GM12864 (cell line): Measurements from ENCODE around the gene HIC2.
"Not testable (repeated sequence)": the region's sequence is repeated elsewhere in the genome, so short reads cannot be mapped to it uniquely, and the experiment has no call there.

Experiments used
- DNase-seq: peaks from one replicate; pipeline ENCODE4 v3.0.0-alpha.2; 2011; ENCODE audit warnings: low read depth
- H3K4me3 ChIP-seq: 2 replicates; pipeline ENCODE4 v1.5.1; 2011; ENCODE audit warnings: mild to moderate bottlenecking, low read depth, low read length, control low read depth
- TF ChIP-seq, protein P1 (sequence below): IDR thresholded peaks from 2 replicates; pipeline ENCODE4 v1.5.1; 2011; ENCODE audit warnings: low read depth, mild to moderate bottlenecking, moderate library complexity, low read length, control low read depth, inconsistent platforms; ENCODE audit errors: missing control alignments

HIC2 gene

DNA sequence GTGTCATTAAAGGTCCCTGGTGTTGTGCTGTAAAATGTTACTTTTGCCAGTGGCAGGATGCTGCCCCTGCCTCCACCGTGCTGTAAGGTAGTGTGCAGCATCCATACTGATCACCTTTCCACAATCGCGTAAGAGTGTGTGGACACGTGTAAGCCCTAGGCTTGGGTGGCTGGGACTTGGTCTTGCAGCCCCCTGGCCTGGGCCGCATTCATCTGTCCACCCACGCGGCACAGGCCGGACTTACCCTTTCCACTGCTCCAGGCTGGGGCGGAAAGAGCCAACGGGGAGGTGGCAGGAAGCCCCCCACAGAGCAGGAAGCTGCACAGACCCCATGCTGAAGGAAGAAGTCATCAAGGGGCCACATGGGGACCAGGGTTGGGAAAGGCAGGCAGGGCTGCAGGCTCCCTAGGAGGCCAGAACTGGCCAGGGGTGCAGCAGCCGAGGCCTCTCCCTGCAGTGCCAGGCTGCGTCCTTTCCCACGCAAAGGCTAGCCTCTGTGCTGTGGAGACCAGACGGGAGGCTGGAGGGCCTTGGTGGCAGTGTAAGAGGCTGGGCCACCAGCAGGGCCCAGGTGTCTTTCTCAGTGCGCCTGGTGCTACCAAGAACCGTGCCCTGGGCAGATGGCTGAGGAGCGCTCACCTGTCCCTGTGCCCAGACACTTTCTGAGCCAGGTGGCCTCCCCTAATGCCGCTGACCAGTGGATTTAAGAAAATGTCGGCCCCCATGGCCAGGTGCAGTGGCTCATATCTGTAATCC, 38.3 kb downstream of the HIC2 start:
- DNase-seq, result no peak
- H3K4me3 ChIP-seq, result no peak overlapping the region
- TF ChIP-seq, protein P1, sequence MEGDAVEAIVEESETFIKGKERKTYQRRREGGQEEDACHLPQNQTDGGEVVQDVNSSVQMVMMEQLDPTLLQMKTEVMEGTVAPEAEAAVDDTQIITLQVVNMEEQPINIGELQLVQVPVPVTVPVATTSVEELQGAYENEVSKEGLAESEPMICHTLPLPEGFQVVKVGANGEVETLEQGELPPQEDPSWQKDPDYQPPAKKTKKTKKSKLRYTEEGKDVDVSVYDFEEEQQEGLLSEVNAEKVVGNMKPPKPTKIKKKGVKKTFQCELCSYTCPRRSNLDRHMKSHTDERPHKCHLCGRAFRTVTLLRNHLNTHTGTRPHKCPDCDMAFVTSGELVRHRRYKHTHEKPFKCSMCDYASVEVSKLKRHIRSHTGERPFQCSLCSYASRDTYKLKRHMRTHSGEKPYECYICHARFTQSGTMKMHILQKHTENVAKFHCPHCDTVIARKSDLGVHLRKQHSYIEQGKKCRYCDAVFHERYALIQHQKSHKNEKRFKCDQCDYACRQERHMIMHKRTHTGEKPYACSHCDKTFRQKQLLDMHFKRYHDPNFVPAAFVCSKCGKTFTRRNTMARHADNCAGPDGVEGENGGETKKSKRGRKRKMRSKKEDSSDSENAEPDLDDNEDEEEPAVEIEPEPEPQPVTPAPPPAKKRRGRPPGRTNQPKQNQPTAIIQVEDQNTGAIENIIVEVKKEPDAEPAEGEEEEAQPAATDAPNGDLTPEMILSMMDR, result no peak

DNA sequence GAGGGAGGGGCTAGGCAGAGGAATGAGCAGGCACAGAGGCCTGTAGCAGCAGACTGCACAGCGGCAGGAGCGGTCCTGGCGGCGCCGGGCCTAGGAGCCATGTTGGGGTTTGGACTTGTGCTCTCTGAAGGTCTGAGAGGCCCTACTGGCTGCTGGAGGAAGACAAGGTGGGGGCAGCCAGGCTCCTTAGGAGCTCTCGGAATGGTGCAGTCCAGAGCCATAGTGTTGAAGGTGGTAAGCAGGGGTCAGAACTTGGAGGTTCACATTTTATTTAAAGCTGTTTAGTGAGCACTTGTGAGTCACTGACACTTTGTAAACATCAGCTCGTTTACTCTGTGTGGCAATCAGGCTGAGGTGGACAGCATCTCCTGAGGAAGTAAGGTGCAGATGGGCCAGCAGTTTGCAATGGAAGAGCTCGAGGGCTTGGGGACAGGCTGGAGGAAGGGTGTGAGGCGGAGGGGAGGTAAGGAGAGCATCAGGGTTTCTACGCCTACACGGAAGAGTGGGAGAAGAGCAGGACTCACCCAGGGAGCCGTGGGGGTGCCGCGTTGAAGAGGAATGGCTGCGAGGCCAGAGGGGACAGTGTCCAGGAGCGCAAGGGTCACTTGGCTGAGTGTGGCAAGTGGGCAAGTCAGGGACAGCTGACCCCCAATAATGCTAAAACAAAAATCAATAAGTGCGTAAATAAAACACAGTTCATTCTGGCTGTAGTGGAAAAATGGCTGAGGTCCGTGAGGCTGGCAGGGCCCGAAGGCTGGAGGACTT, 40.0 kb downstream of the HIC2 start:
- H3K4me3 ChIP-seq, result no peak overlapping the region
- TF ChIP-seq, protein P1, result no peak
- DNase-seq, result no peak

DNA sequence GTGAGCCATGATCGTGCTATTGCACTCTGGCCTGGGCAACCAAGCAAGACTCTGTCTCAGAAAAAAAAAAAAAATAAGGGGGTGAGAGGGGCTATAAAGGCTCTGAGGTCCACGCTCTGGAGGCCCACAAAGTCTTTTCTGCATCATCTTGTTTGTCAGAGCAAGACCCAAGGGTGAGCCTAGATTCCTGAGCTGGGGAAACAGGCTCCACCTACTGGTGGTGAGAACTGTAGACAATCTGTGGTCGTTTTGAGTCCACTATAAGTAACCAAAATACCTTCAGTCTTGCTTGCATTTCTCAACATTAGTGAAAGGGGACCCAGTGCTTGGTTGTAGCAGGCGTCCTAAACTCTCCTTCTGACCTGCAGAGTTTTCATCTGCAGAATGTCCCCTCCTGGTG, 45.5 kb downstream of the HIC2 start:
- H3K4me3 ChIP-seq, DNase-seq: not testable (repeated sequence)

DNA sequence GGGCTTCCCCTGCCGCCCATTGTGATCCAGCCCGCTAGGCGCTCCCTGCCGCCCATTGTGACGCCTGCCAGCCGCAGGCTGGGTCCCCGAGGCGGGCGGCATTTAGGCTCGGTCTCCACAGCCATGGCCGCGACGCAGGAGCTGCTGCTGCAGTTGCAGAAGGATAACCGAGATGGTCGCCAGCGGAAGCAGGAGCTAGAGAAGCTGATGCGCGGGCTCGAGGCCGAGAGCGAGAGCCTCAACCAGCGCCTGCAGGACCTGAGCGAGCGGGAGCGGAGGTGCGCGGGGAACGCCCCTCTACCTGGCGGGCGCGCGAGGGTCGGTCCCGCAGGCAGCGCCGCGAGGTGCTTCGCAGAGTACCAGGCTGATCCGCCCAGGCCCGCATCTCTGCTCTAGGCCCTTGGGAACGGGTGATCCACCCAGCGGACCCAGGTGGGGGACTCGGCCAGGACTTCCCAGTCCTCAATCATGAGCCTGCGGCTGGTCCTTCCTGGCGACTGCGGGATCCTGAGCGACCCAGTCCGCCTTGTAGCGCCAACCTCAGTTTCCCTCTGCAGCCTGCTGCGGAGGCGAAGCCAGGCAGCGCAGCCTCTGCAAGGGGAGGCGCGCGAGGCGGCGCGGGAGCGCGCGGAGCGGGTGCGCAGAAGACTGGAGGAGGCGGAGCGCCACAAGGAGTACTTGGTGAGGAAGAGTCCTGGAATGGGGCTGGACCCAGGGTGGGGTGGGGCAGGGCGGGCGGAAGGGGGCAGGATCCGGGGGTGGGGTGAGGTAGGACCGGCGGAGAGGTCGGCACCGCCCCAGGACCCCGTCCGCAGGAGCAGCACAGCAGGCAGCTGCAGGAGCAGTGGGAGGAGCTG, 50.4 kb downstream of the HIC2 start, which contains the start of gene TMEM191C:
TSS of gene TMEM191C (plus strand) at position 51 of the 857 bp plus-strand sequence. CDS start at position 124, 73 bp downstream.
- H3K4me3 ChIP-seq, result peak within 1 kb of the TSS; percentile 26
- DNase-seq, result not testable (repeated sequence)

DNA sequence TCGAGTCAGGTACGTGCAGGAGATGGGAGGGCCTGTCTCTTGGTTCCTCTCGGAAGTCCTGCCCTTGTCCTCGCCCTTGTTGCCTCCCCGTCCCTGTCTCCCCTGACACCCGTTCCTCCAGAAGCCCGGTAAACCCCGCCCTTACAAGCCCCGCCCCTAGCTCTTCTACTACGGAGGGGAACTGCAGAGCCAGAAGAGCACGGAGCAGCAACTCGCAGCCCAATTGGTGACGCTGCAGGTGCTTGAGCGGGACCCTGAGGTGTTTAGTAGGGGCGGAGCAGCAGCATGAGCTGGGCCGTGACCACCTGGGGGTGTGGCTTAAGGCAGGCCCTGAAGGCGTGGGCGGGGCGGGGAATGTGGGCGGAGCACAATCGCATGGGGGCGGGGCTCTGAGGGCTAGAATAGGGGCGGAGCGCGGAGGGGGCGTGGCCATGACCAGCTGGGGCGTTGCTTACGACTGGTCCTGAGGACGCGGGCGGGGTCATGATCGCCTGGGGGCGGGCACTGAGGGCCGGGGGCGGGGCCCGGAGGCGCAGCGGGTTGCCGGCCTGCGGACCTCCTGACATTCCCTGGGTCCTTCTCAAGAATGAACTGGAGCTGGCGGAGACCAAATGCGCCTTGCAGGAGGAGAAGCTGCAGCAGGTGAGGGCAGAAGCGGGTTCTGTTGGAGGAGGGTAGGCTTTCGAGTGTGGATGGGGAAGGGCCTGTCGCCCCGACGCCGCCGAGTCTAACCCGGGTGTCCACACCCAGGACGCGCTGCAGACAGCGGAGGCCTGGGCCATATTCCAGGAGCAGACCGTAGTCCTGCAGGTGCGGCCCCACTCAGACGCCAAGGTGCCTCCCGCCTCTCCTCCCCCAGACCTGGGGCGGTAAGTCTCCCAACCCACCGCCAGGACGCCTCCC, 51.3 kb downstream of the HIC2 start:
- H3K4me3 ChIP-seq, result peak overlapping the region; percentile 26
- peak; percentile 70 for DNase-seq

DNA sequence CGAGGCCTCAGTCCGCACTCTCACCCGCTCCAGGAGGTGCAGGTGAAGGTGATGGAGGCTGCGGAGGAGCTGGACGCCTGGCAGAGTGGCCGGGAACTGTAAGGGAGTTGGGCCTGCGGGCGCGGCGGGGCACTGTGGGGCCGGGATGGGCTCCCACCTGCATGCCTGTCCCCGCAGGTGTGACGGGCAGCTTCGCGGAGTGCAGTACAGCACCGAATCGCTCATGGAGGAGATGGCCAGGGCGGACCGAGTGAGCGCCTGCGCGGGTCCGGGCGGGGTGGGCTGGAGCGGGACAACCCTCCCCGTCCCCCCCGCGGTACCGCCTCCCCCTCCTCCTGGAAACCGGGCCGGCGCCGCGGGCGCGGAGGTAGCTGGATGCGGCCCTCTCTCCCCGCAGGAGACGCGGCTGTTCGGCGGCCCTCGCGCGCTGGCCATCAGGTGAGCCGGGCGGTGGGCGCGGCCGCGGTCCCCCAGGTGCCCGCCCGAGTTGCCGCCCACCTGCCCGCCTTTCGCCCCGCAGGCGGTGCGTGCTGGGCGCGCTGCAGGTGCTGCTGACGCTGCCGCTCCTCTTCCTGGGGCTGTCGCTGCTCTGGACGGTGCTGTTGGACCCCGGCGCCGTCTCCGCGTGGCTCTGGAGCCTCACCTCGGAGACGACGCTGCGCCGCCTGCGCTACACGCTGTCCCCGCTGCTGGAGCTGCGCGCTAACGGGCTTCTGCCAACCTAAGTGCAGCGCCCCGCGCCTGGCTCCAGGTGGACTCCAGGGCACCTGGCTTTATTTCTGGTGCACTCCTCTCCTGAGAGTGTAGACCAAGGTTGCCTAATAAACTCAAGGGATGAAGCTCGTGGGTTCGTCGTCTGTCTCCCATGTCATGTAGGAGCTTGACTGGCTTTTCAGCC, 52.2 kb downstream of the HIC2 start:
- DNase-seq, H3K4me3 ChIP-seq: not testable (repeated sequence)

DNA sequence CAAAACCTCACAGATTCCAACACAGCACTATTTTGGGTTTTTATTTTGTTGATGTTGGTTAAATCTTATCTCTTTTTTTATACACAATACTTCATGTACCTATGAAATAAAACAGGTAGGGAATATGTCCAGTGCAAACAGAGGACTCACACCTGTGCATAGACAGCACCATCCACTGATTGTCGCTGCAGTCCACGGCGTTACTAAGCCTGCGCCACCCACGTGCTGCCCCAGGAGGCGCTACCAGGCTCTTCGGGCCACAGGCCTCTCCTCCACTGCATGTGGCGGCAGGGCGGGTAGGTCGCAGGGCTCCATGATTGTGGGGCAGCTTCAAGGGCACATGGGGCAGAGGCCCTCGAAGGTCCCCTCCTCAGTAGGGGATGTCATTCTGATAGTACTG, 55.8 kb downstream of the HIC2 start:
- not testable (repeated sequence) for DNase-seq, H3K4me3 ChIP-seq

DNA sequence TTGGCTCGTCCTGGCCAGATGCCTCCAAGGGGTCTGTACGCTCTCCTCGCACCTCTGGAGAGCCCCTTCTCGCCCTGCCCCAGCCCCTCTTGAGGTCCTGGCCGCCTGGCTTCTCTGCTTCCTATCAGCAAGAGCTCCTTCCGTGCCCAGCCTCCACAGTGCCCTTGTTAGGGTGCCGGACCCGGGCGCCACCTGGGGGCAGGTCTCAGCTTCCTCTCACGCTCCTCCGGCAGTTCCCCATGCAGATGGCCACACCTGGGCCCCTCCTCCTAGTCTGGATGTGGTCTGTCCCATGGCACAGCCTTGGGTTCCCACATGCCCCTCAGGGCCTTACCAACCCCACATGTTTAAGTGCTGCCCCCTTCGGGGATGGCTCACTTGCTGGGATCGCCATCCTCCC, 56.5 kb downstream of the HIC2 start:
- not testable (repeated sequence) for DNase-seq

DNA sequence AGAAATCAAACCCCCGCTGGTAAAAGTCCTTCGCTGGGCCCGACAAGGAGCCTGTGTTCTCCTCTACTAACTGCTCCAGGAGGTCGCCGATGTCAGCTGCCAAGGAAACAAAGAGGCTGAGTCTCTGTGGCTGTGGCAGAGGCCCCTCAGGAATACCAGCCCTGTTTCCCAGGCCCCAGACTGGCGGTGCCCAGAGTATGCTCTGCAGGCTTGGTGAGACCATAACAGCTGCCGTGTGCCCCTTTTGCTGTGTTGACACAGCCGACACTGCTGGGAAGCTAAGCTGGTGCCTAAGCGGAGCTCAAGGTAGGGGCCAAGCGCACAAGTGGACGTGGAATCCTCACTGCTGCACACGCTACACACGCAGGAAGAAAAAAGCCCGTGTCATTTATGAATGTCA, 66.9 kb downstream of the HIC2 start:
- not testable (repeated sequence) for DNase-seq

More for the DNA sequence above, 56.5 kb downstream of the HIC2 start:
- not testable (repeated sequence) for H3K4me3 ChIP-seq

DNA sequence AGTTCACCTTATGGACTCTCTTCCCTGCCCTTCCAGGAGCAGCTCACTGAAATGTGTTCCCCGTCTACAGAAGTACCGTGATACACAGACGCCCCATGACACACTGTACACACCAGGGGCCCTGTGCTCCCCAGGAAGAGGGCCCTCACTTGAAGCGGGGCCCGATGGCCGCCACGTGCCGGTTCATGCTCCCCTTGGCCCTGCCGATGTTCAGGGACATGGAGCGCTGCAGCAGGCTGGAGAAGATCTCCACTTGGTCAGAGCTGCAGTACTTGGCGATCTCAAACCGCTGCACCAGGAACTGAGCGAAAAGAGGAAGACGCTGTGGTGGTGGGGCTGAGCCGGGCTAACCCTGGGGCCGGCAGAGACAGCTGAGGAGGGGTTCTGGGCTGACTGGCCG, 70.6 kb downstream of the HIC2 start:
- H3K4me3 ChIP-seq, DNase-seq: not testable (repeated sequence)

More for the DNA sequence above, 66.9 kb downstream of the HIC2 start:
- not testable (repeated sequence) for H3K4me3 ChIP-seq

DNA sequence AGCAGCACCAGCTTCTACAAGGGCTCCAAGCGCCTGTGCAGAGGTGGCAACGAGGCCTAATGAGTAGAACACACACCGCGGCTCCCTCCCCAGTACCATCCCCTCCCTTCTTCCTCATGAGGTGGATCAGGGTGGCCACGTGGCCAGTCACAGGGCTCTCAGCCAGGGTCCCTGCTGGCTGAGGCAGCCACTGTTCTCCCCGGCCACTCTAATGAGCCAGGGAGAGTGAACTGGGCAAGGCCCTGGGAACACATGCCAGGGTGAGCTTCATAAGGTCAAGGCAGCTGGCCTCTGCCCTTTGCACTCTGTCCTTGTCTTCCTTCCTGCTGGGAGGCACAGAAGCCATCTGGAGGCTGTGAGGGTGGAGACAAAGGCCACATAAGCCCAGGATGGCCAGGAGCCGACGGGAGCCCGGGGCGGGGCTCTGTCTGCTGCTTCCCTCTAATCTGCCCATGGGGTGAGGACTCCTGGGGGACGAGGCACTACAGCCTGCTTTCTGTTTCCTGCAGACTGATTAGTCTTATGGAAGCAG, 72.0 kb downstream of the HIC2 start:
- not testable (repeated sequence) for DNase-seq, H3K4me3 ChIP-seq

DNA sequence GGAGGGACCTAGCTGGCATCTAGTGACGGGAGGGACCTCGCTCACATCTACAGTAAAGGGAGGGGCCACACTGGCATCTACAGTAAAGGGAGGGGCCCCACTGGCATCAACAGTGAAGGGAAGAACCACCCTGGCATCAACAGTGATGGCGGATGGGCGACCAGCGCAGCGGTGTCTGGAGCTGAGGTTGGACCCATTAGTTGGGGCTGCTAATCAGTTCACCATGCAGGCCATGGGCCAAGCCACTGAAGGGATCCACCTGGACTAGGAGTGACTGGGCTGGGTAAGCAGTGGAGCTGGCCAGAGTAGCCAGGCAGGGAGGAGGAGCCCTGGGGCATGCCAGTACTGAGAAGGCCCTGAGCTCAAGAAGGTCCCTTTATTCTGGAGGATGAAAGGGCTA, 73.4 kb downstream of the HIC2 start:
- H3K4me3 ChIP-seq, DNase-seq: not testable (repeated sequence)

DNA sequence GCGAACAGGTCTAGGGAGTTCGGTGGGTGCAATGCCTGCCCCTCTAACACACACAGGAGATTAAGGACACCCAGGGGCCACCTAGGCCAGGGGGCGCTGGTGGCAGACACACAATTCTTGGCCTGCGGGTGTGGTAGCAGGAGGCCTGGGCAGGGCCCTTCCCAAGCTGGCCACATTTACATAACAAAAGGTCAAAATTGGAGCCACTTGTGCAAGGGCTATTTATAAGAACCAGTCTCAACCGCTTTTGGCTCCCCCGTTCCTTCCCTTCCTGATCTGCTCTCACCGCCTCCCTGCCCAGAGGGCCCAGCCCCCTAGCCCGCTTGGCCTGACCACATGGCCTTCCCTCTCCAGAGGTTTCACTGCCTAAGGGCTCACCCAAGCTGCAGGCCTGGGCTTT, 75.1 kb downstream of the HIC2 start:
- not testable (repeated sequence) for DNase-seq, H3K4me3 ChIP-seq
